Measurements from ENCODE around the gene CPN1.

The CPN1 gene

DNA sequence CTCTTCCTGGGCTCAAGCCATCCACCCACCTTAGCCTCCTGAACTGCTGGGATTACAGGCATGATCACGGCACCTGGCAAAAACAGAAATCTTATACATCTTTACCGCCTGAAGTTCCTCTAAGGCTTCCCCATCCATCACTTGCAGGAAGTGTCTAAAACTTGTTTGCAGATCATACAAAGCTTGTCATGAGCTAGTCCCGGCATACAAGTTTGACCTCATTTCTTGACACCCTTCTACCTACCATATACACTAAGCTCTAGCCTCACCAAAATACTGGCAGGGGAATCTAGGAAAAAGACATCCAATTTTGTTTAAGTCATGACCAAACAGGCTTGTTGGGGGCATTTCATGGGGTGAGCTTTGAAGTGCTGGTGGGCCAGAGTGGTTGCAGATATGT is 86.4 kb downstream of the CPN1 start:
- no peak for DNase-seq

GRCh38 chr10:99994801-99995200 is 86.9 kb downstream of the CPN1 start:
- no peak for DNase-seq

DNA sequence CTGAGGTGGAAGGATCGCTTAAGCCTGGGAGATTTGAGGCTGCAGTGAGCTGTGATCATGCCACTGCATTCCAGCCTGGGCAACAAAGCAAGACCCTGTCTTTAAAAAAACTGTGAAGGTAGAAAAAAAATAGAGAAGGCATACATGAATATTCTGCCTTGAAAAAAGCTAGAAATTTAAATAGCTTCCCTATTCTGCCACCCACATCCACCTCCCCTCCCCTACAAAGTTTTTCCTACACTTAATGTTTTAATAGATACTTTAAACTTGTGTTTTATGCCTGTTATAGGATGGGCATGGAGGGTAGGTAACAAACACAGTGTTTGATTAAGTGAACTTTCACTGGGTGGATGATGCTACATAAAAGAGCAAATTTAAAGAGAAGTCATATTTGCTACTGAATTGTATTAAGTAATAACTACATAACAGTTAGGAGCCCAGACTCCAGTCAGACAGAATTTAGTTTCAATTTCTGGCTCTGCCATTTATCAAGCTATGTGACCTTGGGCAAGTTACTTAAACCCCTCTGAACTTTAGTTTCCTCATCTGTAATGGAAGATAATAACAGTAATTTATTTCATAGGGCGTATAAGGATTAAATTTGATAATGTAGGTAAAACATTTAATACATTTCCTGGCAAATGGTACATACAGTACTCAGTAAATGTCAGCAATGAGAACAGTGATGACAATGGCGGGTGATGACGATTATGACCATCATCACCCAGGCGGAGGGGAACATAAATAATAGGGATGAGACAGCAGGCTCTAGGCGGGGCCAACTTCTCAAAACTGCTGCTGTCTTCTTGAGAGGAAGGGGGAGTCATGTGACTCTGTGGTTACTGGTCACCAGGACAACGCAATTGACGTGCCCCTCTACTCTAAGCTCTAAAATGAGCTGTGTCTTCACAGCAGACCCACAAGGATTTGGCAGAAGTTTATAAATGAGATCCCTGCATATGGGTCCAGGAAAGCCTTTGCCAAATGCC is 87.7 kb downstream of the CPN1 start:
- no peak for DNase-seq

Data from DMS79 (cell line).